GM19099 (cell line): ENCODE data around the gene KCNMA1.

Experiments
- POLR2A ChIP-seq: IDR thresholded peaks from 3 replicates; pipeline ENCODE4 v1.6.1; 2011; ENCODE audit warnings: low read depth; ENCODE audit not compliant: insufficient read length; ENCODE audit errors: extremely low read depth

The KCNMA1 gene

GRCh38 chr10:77588886-77589285, 48.7 kb downstream of the KCNMA1 start:
- no peak for TF ChIP-seq POLR2A

- TF ChIP-seq POLR2A = no peak
Observed at GRCh38 chr10:77587416-77587790, 50.2 kb downstream of the KCNMA1 start.

- TF ChIP-seq POLR2A = no peak
Observed at GRCh38 chr10:77586719-77587415, 50.7 kb downstream of the KCNMA1 start.

GRCh38 chr10:77584938-77585337, 52.7 kb downstream of the KCNMA1 start:
- TF ChIP-seq POLR2A = no peak

GRCh38 chr10:77583527-77583926, 54.1 kb downstream of the KCNMA1 start:
- no peak for TF ChIP-seq POLR2A

- TF ChIP-seq POLR2A = no peak
Observed at GRCh38 chr10:77582710-77583115, 54.9 kb downstream of the KCNMA1 start.

GRCh38 chr10:77581738-77582137, 55.9 kb downstream of the KCNMA1 start:
- TF ChIP-seq POLR2A = no peak

- TF ChIP-seq POLR2A = no peak
Observed at GRCh38 chr10:77580482-77580881, 57.1 kb downstream of the KCNMA1 start.

GRCh38 chr10:77578583-77579227, 58.9 kb downstream of the KCNMA1 start:
- TF ChIP-seq POLR2A = no peak

GRCh38 chr10:77577666-77578229, 59.9 kb downstream of the KCNMA1 start:
- no peak for TF ChIP-seq POLR2A

- no peak for TF ChIP-seq POLR2A
Observed at GRCh38 chr10:77576444-77577032, 61.1 kb downstream of the KCNMA1 start.

- no peak for TF ChIP-seq POLR2A
Observed at GRCh38 chr10:77576007-77576367, 61.6 kb downstream of the KCNMA1 start.

GRCh38 chr10:77575271-77576006, 62.2 kb downstream of the KCNMA1 start:
- no peak for TF ChIP-seq POLR2A

- TF ChIP-seq POLR2A = no peak
Observed at GRCh38 chr10:77574438-77574837, 63.2 kb downstream of the KCNMA1 start.

- no peak for TF ChIP-seq POLR2A
Observed at GRCh38 chr10:77571490-77571889, 66.1 kb downstream of the KCNMA1 start.
